ENCODE results near the gene AEBP1. TPM values are rescaled to one million over a fixed set of nuclear protein-coding genes. Genes with fewer than 3 reads are reported as not detected.

AEBP1 gene
- total RNA-seq, 1 donor from 2014 or later = 7.9 TPM

Small RNA genes lying within 50 kb of the gene (small RNA-seq; reads per million reads assigned to genes)
- not detected for gene RNA5SP230 (ENCODE audit: low replicate concordance)

Other genes starting within 250 kb of the AEBP1 start
- 17.0 TPM for gene MRPS24, start 234.8 kb upstream of the AEBP1 start, total RNA-seq
- 29.0 TPM for gene URGCP, start 197.7 kb upstream of the AEBP1 start, total RNA-seq
- 10.6 TPM for gene UBE2D4, start 177.9 kb upstream of the AEBP1 start, total RNA-seq
- gene SPDYE1, start 106.4 kb upstream of the AEBP1 start, total RNA-seq = not detected
- gene DBNL, start 59.6 kb upstream of the AEBP1 start, total RNA-seq = 36.6 TPM
- 1.7 TPM for gene PGAM2, start 38.8 kb upstream of the AEBP1 start, total RNA-seq
- gene POLM, start 21.8 kb upstream of the AEBP1 start, total RNA-seq = 5.4 TPM
- gene POLD2, start 19.2 kb downstream of the AEBP1 start, total RNA-seq = 36.6 TPM
- 0.25 TPM for gene MYL7, start 37.0 kb downstream of the AEBP1 start, total RNA-seq
- 3.9 TPM for gene GCK, start 85.1 kb downstream of the AEBP1 start, total RNA-seq
- gene YKT6, start 96.6 kb downstream of the AEBP1 start, total RNA-seq = 52.9 TPM
- gene CAMK2B, start 221.2 kb downstream of the AEBP1 start, total RNA-seq = 76.7 TPM